Measurements from ENCODE around the gene ROBO1.

ROBO1 gene

GRCh38 chr3:78732471-78732870 is 1035.3 kb downstream of the ROBO1 start:
- Histone ChIP-seq H3K36me3 (ENCODE audit: low read length) (no peaks in the 10 kb centered on the region), H3K79me2 (ENCODE audit: insufficient read depth, low read length) (no peaks in the 10 kb centered on the region), H3K4me2 (ENCODE audit: low read depth, low read length, poor library complexity, severe bottlenecking) (no peak overlapping the region), H3K9me3 (ENCODE audit: insufficient read depth, low read length) (no peaks in the 10 kb centered on the region), H2AFZ (ENCODE audit: low read depth, low read length, severe bottlenecking) (no peak overlapping the region), H3K27me3 (ENCODE audit: low read length) (no peaks in the 10 kb centered on the region), H3F3A (ENCODE audit: insufficient read depth) (no peaks in the 10 kb centered on the region), H3K4me3 (ENCODE audit: insufficient read depth, low read length, poor library complexity, severe bottlenecking) (no peak overlapping the region), H3K9me2 (replicated peaks; ENCODE audit: insufficient read depth, low read length) (no peaks in the 10 kb centered on the region; the same call in 1 of the 2 replicates), H4K20me1 (ENCODE audit: low read depth, low read length) (no peaks in the 10 kb centered on the region), H3K9ac (ENCODE audit: low read length) (no peak overlapping the region), H3K27ac (ENCODE audit: low read depth, low read length) (no peak overlapping the region)
- TF ChIP-seq CTCF (IDR thresholded peaks at IDR 0.05; ENCODE audit: insufficient read depth, low read length, poor library complexity, severe bottlenecking) = no peak
- no peak for TF ChIP-seq EZH2phosphoT487 (conservative IDR thresholded peaks at IDR 0.05; ENCODE audit: low read length)

- Histone ChIP-seq H3K36me3 (ENCODE audit: low read length) (no peaks in the 10 kb centered on the region), H3K4me2 (ENCODE audit: low read depth, low read length, poor library complexity, severe bottlenecking) (no peak overlapping the region), H3K27ac (ENCODE audit: low read depth, low read length) (no peak overlapping the region), H3F3A (ENCODE audit: insufficient read depth) (no peaks in the 10 kb centered on the region), H3K9me2 (replicated peaks; ENCODE audit: insufficient read depth, low read length) (no peaks in the 10 kb centered on the region; the same call in 1 of the 2 replicates), H3K9ac (ENCODE audit: low read length) (no peak overlapping the region), H3K4me3 (ENCODE audit: insufficient read depth, low read length, poor library complexity, severe bottlenecking) (no peak overlapping the region), H2AFZ (ENCODE audit: low read depth, low read length, severe bottlenecking) (no peak overlapping the region), H3K79me2 (ENCODE audit: insufficient read depth, low read length) (no peaks in the 10 kb centered on the region), H3K9me3 (ENCODE audit: insufficient read depth, low read length) (no peaks in the 10 kb centered on the region), H3K27me3 (ENCODE audit: low read length) (no peaks in the 10 kb centered on the region), H4K20me1 (ENCODE audit: low read depth, low read length) (no peaks in the 10 kb centered on the region)
- TF ChIP-seq EZH2phosphoT487 (conservative IDR thresholded peaks at IDR 0.05; ENCODE audit: low read length) = no peak
- TF ChIP-seq CTCF (IDR thresholded peaks at IDR 0.05; ENCODE audit: insufficient read depth, low read length, poor library complexity, severe bottlenecking) = no peak
These were observed 1037.9 kb downstream of the ROBO1 start for GRCh38 chr3:78729946-78730345.

- Histone ChIP-seq H3K4me3 (ENCODE audit: insufficient read depth, low read length, poor library complexity, severe bottlenecking) (no peak overlapping the region), H3K27ac (ENCODE audit: low read depth, low read length) (no peak overlapping the region), H3K36me3 (ENCODE audit: low read length) (no peaks in the 10 kb centered on the region), H3K9ac (ENCODE audit: low read length) (no peak overlapping the region), H2AFZ (ENCODE audit: low read depth, low read length, severe bottlenecking) (no peak overlapping the region), H3F3A (ENCODE audit: insufficient read depth) (no peaks in the 10 kb centered on the region), H4K20me1 (ENCODE audit: low read depth, low read length) (no peaks in the 10 kb centered on the region), H3K9me3 (ENCODE audit: insufficient read depth, low read length) (no peaks in the 10 kb centered on the region), H3K79me2 (ENCODE audit: insufficient read depth, low read length) (no peaks in the 10 kb centered on the region), H3K9me2 (replicated peaks; ENCODE audit: insufficient read depth, low read length) (no peaks in the 10 kb centered on the region; the same call in 1 of the 2 replicates), H3K27me3 (ENCODE audit: low read length) (no peaks in the 10 kb centered on the region), H3K4me2 (ENCODE audit: low read depth, low read length, poor library complexity, severe bottlenecking) (no peak overlapping the region)
- no peak for TF ChIP-seq CTCF (IDR thresholded peaks at IDR 0.05; ENCODE audit: insufficient read depth, low read length, poor library complexity, severe bottlenecking)
- no peak for TF ChIP-seq EZH2phosphoT487 (conservative IDR thresholded peaks at IDR 0.05; ENCODE audit: low read length)
These were observed 1039.2 kb downstream of the ROBO1 start for GRCh38 chr3:78728406-78729145.
